ENCODE results near the gene MAD1L1. TPM values are rescaled to one million over a fixed set of nuclear protein-coding genes. Genes with fewer than 3 reads are reported as not detected.

The MAD1L1 gene
- total and polyA plus RNA-seq, 2 of the 8 experiments (the other 6 are each of a cell fraction or from before 2014, with no cell fraction given) = 40.4 to 44.6 TPM

DNA sequence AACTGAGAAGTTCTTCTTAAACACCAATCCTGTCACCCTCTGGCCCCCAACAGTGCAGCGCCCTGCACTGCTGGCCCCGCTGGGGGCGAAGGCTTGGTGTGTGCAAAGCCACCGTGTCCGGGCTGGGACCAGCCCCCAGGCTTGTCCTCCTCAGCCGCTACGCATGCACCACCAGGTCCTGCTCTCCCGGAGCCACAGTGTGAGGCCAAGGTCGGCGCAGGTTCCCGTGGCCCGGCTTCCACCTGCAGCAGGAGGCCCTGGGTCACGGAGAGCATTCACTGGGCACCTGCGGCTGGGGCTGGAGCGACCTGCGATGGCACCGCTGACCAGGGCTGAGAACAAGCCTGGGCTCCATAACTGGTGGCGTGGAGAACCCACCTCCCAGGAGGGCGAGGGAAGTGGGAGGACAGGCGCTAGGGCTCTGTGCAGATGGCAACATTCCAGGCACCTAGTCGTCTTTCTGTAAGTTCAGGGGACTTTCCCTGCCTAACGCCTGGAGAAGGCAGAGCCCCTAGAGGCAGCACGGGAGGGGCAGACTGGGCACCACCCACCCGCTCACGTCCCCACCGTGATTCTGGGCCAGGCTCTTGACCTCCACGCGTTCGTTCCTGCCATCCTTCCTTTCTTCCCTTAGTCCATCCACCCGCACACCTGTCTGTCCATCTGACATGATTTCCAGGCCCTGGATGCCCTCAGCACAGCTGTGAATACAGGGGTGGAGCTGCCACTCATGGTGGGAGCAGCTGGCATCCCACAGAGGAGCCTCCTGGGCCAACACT lies 291.1 kb downstream of the MAD1L1 start:
- no peak overlapping the region for H3K14ac ChIP-seq (ENCODE audit: insufficient read length)
- no peak overlapping the region; the same call in 1 of the 2 replicates for H3K18ac ChIP-seq (ENCODE audit: extremely low read depth, low read length)
- 92% methylated on average over 30 of the region's 30 CpGs; no CpG with 5 or more reads in 1 of the 2 experiments for WGBS, 2 experiments (ENCODE audit: extremely low coverage in 1 of 2, insufficient coverage in 1 of 2, insufficient read length in 1 of 2, insufficient replicate concordance in 2 of 2, low coverage in 1 of 2, low lambda C conversion rate in 2 of 2, missing lambda C conversion rate in 1 of 2)
- FAIRE-seq (no peak), DNase-seq (ENCODE audit: low read depth in 1 of 2, low spot score in 2 of 2) (no peak)
- H2AK5ac ChIP-seq (ENCODE audit: low read depth, low read length) = 0 out of 2 replicates have a peak overlapping the region, but pooled peaks have one; percentile 15
- H4K5ac ChIP-seq (ENCODE audit: insufficient read length, low read depth, low read length) = no peak overlapping the region
- H3K9me3 ChIP-seq (ENCODE audit: insufficient read depth in 2 of 2, low read depth in 1 of 2, low read length in 1 of 2) = peaks cover 4 to 23% of the 10 kb centered on the region in 2 experiments; a peak in 3 of 4 replicates
- POLR2A ChIA-PET (ENCODE audit: partially characterized antibody) = interaction anchor here (0.6 kb wide), 1 partner anchor 460 kb away, joined by 3 read pairs; no protein-coding TSS in a partner anchor
- no peak overlapping the region for H2BK15ac ChIP-seq (ENCODE audit: low read length)
- H3K4me2 ChIP-seq (ENCODE audit: insufficient read depth in 1 of 2, low read depth in 2 of 2, low read length in 2 of 2) = no peak overlapping the region
- no peak overlapping the region for H3K4ac ChIP-seq (replicated peaks; ENCODE audit: insufficient read length, low read depth, low read length)
- no peak overlapping the region for H2AFZ ChIP-seq (ENCODE audit: low read length)
- no peak overlapping the region for H3K4me3 ChIP-seq (ENCODE audit: extremely low read depth in 1 of 4, insufficient read depth in 2 of 4, low read depth in 3 of 4, low read length in 4 of 4)
- TF ChIP-seq EZH2 (IDR thresholded peaks at IDR 0.05; ENCODE audit: low read depth, low read length, severe bottlenecking) (no peak), RFX5 (IDR thresholded peaks at IDR 0.05; ENCODE audit: borderline replicate concordance, low read depth, low read length) (no peak), YY1 (IDR thresholded peaks at IDR 0.05; ENCODE audit: low read depth, low read length) (no peak), TAF7 (optimal IDR thresholded peaks at IDR 0.05; ENCODE audit: borderline replicate concordance, low read depth, low read length) (no peak), RXRA (IDR thresholded peaks at IDR 0.05; ENCODE audit: insufficient read depth, low read depth, low read length) (no peak)
- H3K23ac ChIP-seq (ENCODE audit: insufficient read length) = no peak overlapping the region
- no peak overlapping the region for H3K27ac ChIP-seq (ENCODE audit: low read depth, low read length)
- H4K20me1 ChIP-seq (replicated peaks in 1 of 2; ENCODE audit: control insufficient read depth in 1 of 2, insufficient read depth in 2 of 2, low read length in 2 of 2) = no peaks in the 10 kb centered on the region
- CTCF ChIA-PET (ENCODE audit: partially characterized antibody) = interaction anchor here (2.1 kb wide), 1 partner anchor 169 kb away, joined by 5 read pairs; no protein-coding TSS in a partner anchor
- no peak overlapping the region for H4K91ac ChIP-seq (replicated peaks; ENCODE audit: insufficient read length, low read length)
- no peak overlapping the region for H2BK20ac ChIP-seq (ENCODE audit: low read length)
- no peak overlapping the region for H3K9ac ChIP-seq (replicated peaks in 1 of 4; ENCODE audit: extremely low read depth in 1 of 4, low read depth in 3 of 4, low read length in 3 of 4)
- H3K79me1 ChIP-seq (ENCODE audit: low read depth, low read length) = no peaks in the 10 kb centered on the region
- H3K23me2 ChIP-seq (ENCODE audit: low read depth, low read length) = no peaks in the 10 kb centered on the region
- H3K79me2 ChIP-seq (ENCODE audit: control insufficient read depth in 1 of 2, insufficient read depth in 2 of 2, low read length in 2 of 2) = peaks cover 0 to 2% of the 10 kb centered on the region in 2 experiments; a peak in 1 of 4 replicates
- H2BK12ac ChIP-seq (ENCODE audit: low read depth, low read length) = 0 out of 2 replicates have a peak overlapping the region, but pooled peaks have one; percentile 17
- no peak overlapping the region for H4K8ac ChIP-seq (ENCODE audit: extremely low read depth, insufficient read depth, low read length)
- no peaks in the 10 kb centered on the region; a peak in 2 of 8 replicates for H3K36me3 ChIP-seq (ENCODE audit: control insufficient read depth in 2 of 4, insufficient read depth in 4 of 4, low read length in 3 of 4)
- H2BK120ac ChIP-seq (replicated peaks; ENCODE audit: low read depth, low read length) = no peak overlapping the region
- H3K4me1 ChIP-seq (replicated peaks in 1 of 4; ENCODE audit: control insufficient read depth in 3 of 4, insufficient read depth in 4 of 4, low read length in 3 of 4) = peaks cover 0 to 16% (median 8%) of the 10 kb centered on the region in 4 experiments; a peak in 6 of 7 replicates
- H3K27me3 ChIP-seq (replicated peaks in 1 of 4; ENCODE audit: control insufficient read depth in 3 of 4, extremely low read depth in 1 of 4, insufficient read depth in 3 of 4, low read length in 3 of 4) = no peaks in the 10 kb centered on the region
- H2BK5ac ChIP-seq (ENCODE audit: low read depth, low read length) = peak overlapping the region; percentile 66; the same call in 1 of the 2 replicates
- H3K56ac ChIP-seq (replicated peaks; ENCODE audit: insufficient read length, low read depth, low read length) = no peak overlapping the region
